Glutamatergic neuron (in vitro differentiated cells): ENCODE measurements around the gene NUAK1. TPM values are rescaled to one million over a fixed set of nuclear protein-coding genes. Genes with fewer than 3 reads are reported as not detected.

Experiments used
- DNase-seq: peaks from one replicate; pipeline ENCODE4 v3.0.0; 2022
- H3K27ac Mint-ChIP-seq: one replicate; pipeline ENCODE4 v1.8.0; 2020; ENCODE audit warnings: mild to moderate bottlenecking, mixed read lengths, inconsistent platforms; ENCODE audit not compliant: unreplicated experiment
- H3K27me3 Mint-ChIP-seq: one replicate; pipeline ENCODE4 v1.8.0; 2020; ENCODE audit warnings: mild to moderate bottlenecking, moderate library complexity, mixed read lengths, inconsistent platforms; ENCODE audit not compliant: unreplicated experiment
- H3K36me3 Mint-ChIP-seq: one replicate; pipeline ENCODE4 v1.8.0; 2020; ENCODE audit warnings: mild to moderate bottlenecking, mixed read lengths, inconsistent platforms; ENCODE audit not compliant: unreplicated experiment
- H3K4me1 Mint-ChIP-seq: one replicate; pipeline ENCODE4 v1.8.0; 2020; ENCODE audit warnings: mild to moderate bottlenecking, low read depth, mixed read lengths, inconsistent platforms; ENCODE audit not compliant: unreplicated experiment
- H3K4me3 Mint-ChIP-seq: one replicate; pipeline ENCODE4 v1.8.0; 2020; ENCODE audit warnings: mild to moderate bottlenecking, mixed read lengths, inconsistent platforms; ENCODE audit not compliant: unreplicated experiment
- H3K9me3 Mint-ChIP-seq: one replicate; pipeline ENCODE4 v1.8.0; 2020; ENCODE audit warnings: mild to moderate bottlenecking, moderate library complexity, mixed read lengths, inconsistent platforms; ENCODE audit not compliant: unreplicated experiment
- CTCF ChIP-seq: fragments of 200-600 bp; sonication (generic); IDR thresholded peaks from one replicate; pipeline ENCODE4 v1.5.0; 2021; ENCODE audit not compliant: partially characterized antibody, unreplicated experiment
- total RNA-seq: library from RNA; stranded (reverse); fragmentation: NEBNext Ultra II Directional; extraction: Animal tissue kit (Norgen Biotek cat#: 25700); gene quantifications from one replicate; pipeline ENCODE4 v1.2.1, GENCODE V29; 2021; ENCODE audit not compliant: unreplicated experiment

NUAK1 gene
- total RNA-seq, 1 donor from 2014 or later = 18.8 TPM

GRCh38 chr12:106160915-106161314 lies 22.2 kb upstream of the NUAK1 start:
- no peak for TF ChIP-seq CTCF
- Mint-ChIP-seq H3K4me1 (no peaks in the 10 kb centered on the region), H3K27ac (no peak overlapping the region), H3K27me3 (no peaks in the 10 kb centered on the region), H3K36me3 (no peaks in the 10 kb centered on the region), H3K9me3 (no peaks in the 10 kb centered on the region), H3K4me3 (no peak overlapping the region)
- DNase-seq = no peak

GRCh38 chr12:106157802-106158201 lies 19.0 kb upstream of the NUAK1 start:
- DNase-seq = no peak
- no peak for TF ChIP-seq CTCF
- Mint-ChIP-seq H3K27me3 (no peaks in the 10 kb centered on the region), H3K4me3 (no peak overlapping the region), H3K4me1 (peaks cover under 1% of the 10 kb centered on the region), H3K9me3 (peaks cover 2% of the 10 kb centered on the region), H3K27ac (no peak overlapping the region), H3K36me3 (no peaks in the 10 kb centered on the region)

- H3K27ac Mint-ChIP-seq = no peak overlapping the region
- H3K27me3 Mint-ChIP-seq = no peaks in the 10 kb centered on the region
- DNase-seq = no peak
- H3K4me1 Mint-ChIP-seq = peaks cover 2% of the 10 kb centered on the region
- H3K36me3 Mint-ChIP-seq = no peaks in the 10 kb centered on the region
- TF ChIP-seq CTCF = no peak
- H3K9me3 Mint-ChIP-seq = peaks cover 2% of the 10 kb centered on the region
- H3K4me3 Mint-ChIP-seq = no peak overlapping the region
Observed at GRCh38 chr12:106154751-106155273, 16.1 kb upstream of the NUAK1 start.

- no peak for DNase-seq
- no peak overlapping the region for H3K27ac Mint-ChIP-seq
- no peaks in the 10 kb centered on the region for H3K27me3 Mint-ChIP-seq
- no peak overlapping the region for H3K4me3 Mint-ChIP-seq
- H3K36me3 Mint-ChIP-seq = no peaks in the 10 kb centered on the region
- peaks cover 2% of the 10 kb centered on the region for H3K9me3 Mint-ChIP-seq
- no peak for TF ChIP-seq CTCF
- H3K4me1 Mint-ChIP-seq = peaks cover 2% of the 10 kb centered on the region
Observed at GRCh38 chr12:106152334-106152733, 13.6 kb upstream of the NUAK1 start.

GRCh38 chr12:106150555-106150954 lies 11.8 kb upstream of the NUAK1 start:
- H3K36me3 Mint-ChIP-seq = no peaks in the 10 kb centered on the region
- TF ChIP-seq CTCF = no peak
- peaks cover 2% of the 10 kb centered on the region for H3K9me3 Mint-ChIP-seq
- peaks cover 2% of the 10 kb centered on the region for H3K4me1 Mint-ChIP-seq
- no peak overlapping the region for H3K4me3 Mint-ChIP-seq
- H3K27me3 Mint-ChIP-seq = no peaks in the 10 kb centered on the region
- H3K27ac Mint-ChIP-seq = no peak overlapping the region
- no peak for DNase-seq
